H1 (cell line): ENCODE data around the gene TFF2. TPM values are rescaled to one million over a fixed set of nuclear protein-coding genes. Genes with fewer than 3 reads are reported as not detected.
A peak's percentile ranks its signal among the peaks of the same experiment; 100 is the strongest.

ENCODE experiments used
- POLR2AphosphoS5 ChIP-seq: IDR thresholded peaks from 2 replicates; pipeline ENCODE4 v1.6.1; 2011; ENCODE audit warnings: low read depth, low read length
- polyA plus RNA-seq, 7 experiments: library from polyadenylated mRNA; depleted of rRNA in 3 of 7; stranded (reverse) in 5 of 7; unstranded in 2 of 7; fragments of >200 nt in 5 of 7; fragments of 200-250 nt in 2 of 7; gene quantifications; 1 replicate in 5 of 7; 2 replicates in 1 of 7; 4 replicates in 1 of 7; pipeline versions ENCODE4 v1.2.1 to v1.2.3, GENCODE V29; 2011 to 2013; ENCODE audit warnings: missing spikeins in 2 of 7, mixed read lengths in 2 of 7
- total RNA-seq: library from RNA; stranded (reverse); fragmentation: NEBNext Ultra II Directional; extraction: Animal tissue kit (Norgen Biotek cat#: 25700); gene quantifications from 2 replicates; pipeline ENCODE4 v1.2.1, GENCODE V29; 2021

TFF2 gene
- total and polyA plus RNA-seq, 2 of the 8 experiments (the other 6 are each of a cell fraction or from before 2014, with no cell fraction given) = not detected

GRCh38 chr21:42336054-42336453 lies 14.7 kb downstream of the TFF2 start (continued):
- peak; percentile 52; the same call in 1 of the 2 replicates for TF ChIP-seq POLR2AphosphoS5
